AG04450 (cell line): ENCODE measurements around the gene CDADC1. TPM values are rescaled to one million over a fixed set of nuclear protein-coding genes. Genes with fewer than 3 reads are reported as not detected.
A peak's percentile ranks its signal among the peaks of the same experiment; 100 is the strongest.
"Not testable (repeated sequence)": the region's sequence is repeated elsewhere in the genome, so short reads cannot be mapped to it uniquely, and the experiment has no call there.

Source experiments
- CTCF ChIA-PET: fragments of 300-600, 350-600 bp; formaldehyde crosslinking; extraction: SDS; loops from one replicate; lab custom pipeline; 2022; ENCODE audit warnings: antibody characterized with exemption, inconsistent platforms; lab: Charles Lee
- POLR2A ChIA-PET: fragments of 350-600 bp; formaldehyde crosslinking; extraction: SDS; loops from one replicate; lab custom pipeline; 2021; ENCODE audit warnings: antibody characterized with exemption, inconsistent platforms; lab: Yijun Ruan, JAX
- DNase-seq: peaks from one replicate; pipeline ENCODE4 v3.0.0-alpha.2; 2011; ENCODE audit warnings: low read depth, low spot score
- H3K27ac ChIP-seq: one replicate; pipeline ENCODE4 v1.5.1; 2012; ENCODE audit warnings: low read depth, low read length, control low read depth
- H3K27me3 ChIP-seq: one replicate; pipeline ENCODE4 v1.6.0; 2012; ENCODE audit warnings: low read length; ENCODE audit not compliant: control insufficient read depth, insufficient read depth
- H3K4me3 ChIP-seq: 2 replicates; pipeline ENCODE4 v1.5.1; 2011; ENCODE audit warnings: mild to moderate bottlenecking, low read depth, low read length, control low read depth
- H3K9me3 ChIP-seq: 2 replicates; pipeline ENCODE4 v1.5.1; 2012; ENCODE audit warnings: low read length; ENCODE audit not compliant: control insufficient read depth, insufficient read depth
- polyA plus RNA-seq: library from polyadenylated mRNA; depleted of rRNA; stranded (reverse); fragments of >200 nt; gene quantifications from 2 replicates; pipeline ENCODE4 v1.2.3, GENCODE V29; 2011
- TF ChIP-seq, protein P1 (sequence below): IDR thresholded peaks from 2 replicates; pipeline ENCODE4 v1.5.1; 2011; ENCODE audit warnings: low read depth, low read length, control low read depth, inconsistent platforms

Gene CDADC1
- polyA plus RNA-seq, 1 experiment = 6.4 TPM

DNA sequence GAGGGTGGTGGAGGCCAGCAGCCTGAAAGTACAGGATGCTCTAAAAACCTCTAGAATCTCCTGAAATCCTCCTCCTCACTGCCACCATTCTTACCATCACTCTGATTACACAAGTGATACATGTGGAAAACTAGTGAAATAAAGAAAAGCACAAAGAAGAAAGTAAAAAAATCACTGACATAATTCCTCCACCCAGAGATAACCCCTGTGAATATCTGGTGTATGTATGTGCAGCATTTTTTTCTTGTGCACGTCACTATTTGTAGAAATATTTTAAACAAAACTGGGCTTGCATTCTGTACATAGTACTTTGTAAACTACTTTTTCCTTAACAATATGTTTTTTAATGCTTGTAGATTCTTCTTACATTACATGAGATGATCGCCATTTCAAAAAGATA lies 73.2 kb downstream of the CDADC1 start:
- CTCF ChIA-PET = no interaction called here
- Histone ChIP-seq H3K9me3 (no peaks in the 10 kb centered on the region), H3K4me3 (no peak overlapping the region), H3K27ac (peak overlapping the region; percentile 69), H3K27me3 (no peaks in the 10 kb centered on the region)
- DNase-seq = no peak
- TF ChIP-seq, protein P1, sequence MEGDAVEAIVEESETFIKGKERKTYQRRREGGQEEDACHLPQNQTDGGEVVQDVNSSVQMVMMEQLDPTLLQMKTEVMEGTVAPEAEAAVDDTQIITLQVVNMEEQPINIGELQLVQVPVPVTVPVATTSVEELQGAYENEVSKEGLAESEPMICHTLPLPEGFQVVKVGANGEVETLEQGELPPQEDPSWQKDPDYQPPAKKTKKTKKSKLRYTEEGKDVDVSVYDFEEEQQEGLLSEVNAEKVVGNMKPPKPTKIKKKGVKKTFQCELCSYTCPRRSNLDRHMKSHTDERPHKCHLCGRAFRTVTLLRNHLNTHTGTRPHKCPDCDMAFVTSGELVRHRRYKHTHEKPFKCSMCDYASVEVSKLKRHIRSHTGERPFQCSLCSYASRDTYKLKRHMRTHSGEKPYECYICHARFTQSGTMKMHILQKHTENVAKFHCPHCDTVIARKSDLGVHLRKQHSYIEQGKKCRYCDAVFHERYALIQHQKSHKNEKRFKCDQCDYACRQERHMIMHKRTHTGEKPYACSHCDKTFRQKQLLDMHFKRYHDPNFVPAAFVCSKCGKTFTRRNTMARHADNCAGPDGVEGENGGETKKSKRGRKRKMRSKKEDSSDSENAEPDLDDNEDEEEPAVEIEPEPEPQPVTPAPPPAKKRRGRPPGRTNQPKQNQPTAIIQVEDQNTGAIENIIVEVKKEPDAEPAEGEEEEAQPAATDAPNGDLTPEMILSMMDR = no peak
- POLR2A ChIA-PET = no interaction called here

DNA sequence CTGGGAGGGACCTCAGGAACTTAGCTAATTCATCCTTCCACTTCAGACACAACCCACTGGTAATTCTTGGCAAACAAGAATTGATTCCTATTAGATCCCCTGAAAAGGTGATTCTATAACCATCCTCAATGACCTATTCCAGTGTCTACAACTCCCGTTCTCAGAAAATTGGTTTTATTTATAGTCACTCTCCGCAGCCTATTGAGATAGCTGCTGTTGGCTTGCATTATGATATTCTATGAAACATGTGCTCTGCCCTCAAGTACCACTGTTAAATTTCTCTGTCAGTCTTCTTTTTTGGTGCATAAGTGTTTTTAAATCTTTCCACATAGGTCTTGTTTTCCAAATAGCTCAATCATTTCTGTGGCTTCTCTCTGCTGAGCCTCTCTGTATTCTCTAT lies 75.0 kb downstream of the CDADC1 start:
- TF ChIP-seq, protein P1 = no peak

DNA sequence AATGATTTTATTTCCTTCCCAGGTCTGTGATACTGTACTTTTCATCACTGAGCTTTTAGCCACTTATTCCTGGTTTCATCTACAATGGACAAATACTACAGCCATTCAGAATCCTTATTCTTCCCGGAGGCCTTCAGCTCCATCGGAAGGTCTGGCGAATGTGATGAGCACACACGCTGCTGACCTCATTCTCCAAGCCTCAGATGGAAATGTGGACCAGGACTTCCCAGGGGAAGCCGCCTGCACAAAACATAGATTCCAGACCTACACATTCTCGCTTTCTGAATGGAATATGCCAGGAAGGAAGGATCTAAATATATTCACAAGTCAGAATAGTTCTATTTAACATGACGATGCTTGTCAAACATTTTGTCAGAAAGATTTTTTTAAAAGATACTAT lies 75.6 kb downstream of the CDADC1 start:
- TF ChIP-seq, protein P1 = no peak
- H3K27me3 ChIP-seq = no peaks in the 10 kb centered on the region
- no peak overlapping the region for H3K27ac ChIP-seq
- no peak for DNase-seq
- CTCF ChIA-PET = no interaction called here
- no peak overlapping the region for H3K4me3 ChIP-seq
- POLR2A ChIA-PET = no interaction called here
- H3K9me3 ChIP-seq = no peaks in the 10 kb centered on the region

More for the DNA sequence above, 75.0 kb downstream of the CDADC1 start:
- H3K4me3 ChIP-seq = no peak overlapping the region
- H3K9me3 ChIP-seq = no peaks in the 10 kb centered on the region
- ChIA-PET CTCF (no interaction called here), POLR2A (no interaction called here)
- no peak for DNase-seq
- no peak overlapping the region for H3K27ac ChIP-seq
- no peaks in the 10 kb centered on the region for H3K27me3 ChIP-seq

DNA sequence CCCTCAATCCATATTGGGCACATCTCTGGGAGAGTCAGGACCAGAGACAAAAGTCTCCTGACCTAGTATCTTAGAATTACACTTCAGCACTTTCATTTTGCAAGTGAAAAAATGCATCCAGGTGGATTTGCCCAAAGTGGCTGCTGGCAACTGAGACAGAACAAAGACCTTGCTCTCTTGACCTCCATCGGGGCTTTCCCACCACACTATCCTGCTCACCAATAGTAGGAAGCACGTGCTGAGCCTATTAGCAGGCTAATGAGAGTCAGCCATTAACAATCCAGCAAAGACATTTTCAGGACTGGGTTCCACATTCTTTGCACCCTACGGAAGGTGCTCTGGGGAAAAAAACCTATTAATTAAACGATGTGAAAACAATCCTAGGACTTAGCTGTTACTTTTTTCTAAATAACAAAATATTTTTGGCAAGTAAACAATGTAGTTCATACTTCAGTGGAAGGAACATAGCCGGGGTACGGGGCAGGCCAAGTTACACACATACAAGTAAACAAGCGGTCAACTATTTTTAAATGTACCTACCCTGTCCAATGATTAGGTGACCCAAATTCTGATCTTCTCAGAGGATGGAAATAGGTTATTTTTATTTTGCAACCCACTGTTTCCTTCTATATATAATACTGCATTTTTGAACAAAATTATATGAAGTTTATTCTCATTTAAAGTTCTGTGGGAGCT lies 78.6 kb downstream of the CDADC1 start:
- TF ChIP-seq, protein P1 = no peak
- no peak overlapping the region for H3K27ac ChIP-seq
- no peaks in the 10 kb centered on the region for H3K27me3 ChIP-seq
- no peaks in the 10 kb centered on the region for H3K9me3 ChIP-seq
- H3K4me3 ChIP-seq = no peak overlapping the region
- DNase-seq = no peak
- ChIA-PET CTCF (no interaction called here), POLR2A (no interaction called here)

DNA sequence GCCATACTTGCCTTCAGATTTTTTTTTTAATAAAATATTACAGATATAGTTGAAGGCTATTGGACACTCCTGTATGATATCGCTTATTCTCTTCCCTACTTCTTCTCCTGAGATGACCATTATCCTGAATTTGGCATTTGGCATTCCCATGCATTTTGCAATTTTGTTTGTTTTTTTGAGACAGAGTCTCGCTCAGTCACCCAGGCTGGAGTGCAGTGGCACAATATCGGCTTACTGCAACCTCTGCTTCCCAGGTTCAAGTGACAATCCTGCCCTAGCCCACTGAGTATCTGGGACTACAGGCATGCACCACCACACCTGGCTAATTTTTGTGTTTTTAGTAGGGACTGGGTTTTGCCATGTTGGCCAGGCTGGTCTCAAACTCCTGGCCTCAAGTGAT lies 79.4 kb downstream of the CDADC1 start:
- CTCF ChIA-PET = not testable (repeated sequence)

More for the DNA sequence above, 79.4 kb downstream of the CDADC1 start:
- H3K27me3 ChIP-seq, POLR2A ChIA-PET, H3K4me3 ChIP-seq, H3K9me3 ChIP-seq, H3K27ac ChIP-seq, DNase-seq: not testable (repeated sequence)
